Amygdala (tissue), 56 donors: ENCODE results near the gene LILRB2.
"Not testable (repeated sequence)": the region's sequence is repeated elsewhere in the genome, so short reads cannot be mapped to it uniquely, and the experiment has no call there.

Experiments used
- DNase-seq, 56 donors: peaks; one replicate each; lab custom pipeline; 2025; lab: John Stamatoyannopoulos, UW

Gene LILRB2

DNA sequence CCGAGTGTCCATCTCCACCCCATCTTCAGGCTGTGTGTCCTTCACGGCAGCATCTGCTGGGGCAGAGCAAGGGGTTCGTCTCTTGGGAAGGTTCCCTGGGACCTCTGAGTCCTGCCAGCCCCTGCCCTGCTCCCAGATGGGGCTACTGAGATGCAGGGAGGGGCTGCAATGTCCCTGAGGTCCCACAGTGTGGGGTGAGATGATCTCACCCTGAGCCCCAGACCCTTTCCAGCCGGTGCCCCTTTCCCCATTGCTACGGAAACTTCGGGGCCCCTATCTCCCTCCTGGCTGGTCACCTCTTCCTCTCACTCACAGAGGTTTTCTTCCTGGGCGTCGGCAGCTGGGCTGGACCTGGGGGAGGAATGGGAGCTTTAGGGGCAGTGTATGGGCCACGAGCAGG lies 5.0 kb downstream of the LILRB2 start:
- no peak for DNase-seq

DNA sequence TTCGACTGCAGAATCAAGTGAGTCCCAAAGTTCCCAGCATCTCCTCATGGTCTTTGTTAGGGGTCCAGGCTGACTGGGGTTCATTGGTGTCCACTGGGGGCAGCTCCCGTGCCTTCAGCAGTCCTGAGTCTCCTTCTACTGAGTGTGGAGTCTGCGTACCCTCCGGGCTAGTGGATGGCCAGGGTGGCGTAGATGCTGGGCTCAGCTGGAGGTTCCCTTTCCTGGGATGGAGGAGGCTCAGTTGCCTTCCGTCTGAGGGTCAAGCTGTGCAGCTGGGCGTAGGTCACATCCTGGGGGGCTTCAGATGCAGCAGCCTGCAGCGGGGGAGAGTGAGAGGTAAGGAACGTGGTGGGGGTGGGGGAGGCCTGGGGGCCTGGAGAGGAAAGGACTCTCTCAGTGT lies 6.4 kb downstream of the LILRB2 start:
- DNase-seq = not testable (repeated sequence)

DNA sequence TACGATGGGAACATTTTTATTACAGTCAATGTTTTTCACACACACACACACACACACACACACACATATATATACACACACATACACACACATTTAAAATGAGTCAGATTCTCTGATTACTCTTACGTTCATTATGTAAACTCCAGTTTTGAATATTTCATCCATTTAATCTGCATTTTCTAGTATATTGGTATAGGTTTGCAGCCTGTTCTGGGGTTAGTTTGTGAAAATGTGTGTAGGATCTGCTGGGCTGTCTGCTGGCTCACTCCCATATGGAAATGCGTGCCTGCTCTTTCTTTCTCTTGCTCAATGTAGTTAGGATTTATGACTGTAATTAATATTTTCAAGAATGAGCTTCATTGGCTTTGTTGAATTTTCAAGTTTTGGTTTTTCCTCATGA lies 7.1 kb downstream of the LILRB2 start:
- no peak for DNase-seq

DNA sequence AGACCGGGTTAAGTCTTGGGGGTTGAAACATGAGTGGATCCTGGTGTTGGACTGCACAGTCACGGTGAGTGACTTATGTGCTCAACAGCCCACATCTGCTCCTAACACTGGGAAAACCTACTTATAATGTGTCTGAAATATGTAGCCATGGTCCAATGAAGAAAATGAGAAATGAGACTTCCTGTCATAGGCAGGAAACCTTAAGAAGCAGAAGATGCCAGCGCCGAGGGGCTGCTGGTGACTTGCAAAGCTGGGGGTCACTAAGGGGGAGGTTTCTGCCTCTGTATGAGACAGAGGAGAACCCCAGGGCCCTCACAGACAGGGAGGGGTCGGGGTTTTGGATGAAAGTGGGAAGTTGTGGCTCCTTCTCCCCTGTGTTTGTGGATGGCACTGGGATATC lies 8.7 kb downstream of the LILRB2 start:
- not testable (repeated sequence) for DNase-seq

DNA sequence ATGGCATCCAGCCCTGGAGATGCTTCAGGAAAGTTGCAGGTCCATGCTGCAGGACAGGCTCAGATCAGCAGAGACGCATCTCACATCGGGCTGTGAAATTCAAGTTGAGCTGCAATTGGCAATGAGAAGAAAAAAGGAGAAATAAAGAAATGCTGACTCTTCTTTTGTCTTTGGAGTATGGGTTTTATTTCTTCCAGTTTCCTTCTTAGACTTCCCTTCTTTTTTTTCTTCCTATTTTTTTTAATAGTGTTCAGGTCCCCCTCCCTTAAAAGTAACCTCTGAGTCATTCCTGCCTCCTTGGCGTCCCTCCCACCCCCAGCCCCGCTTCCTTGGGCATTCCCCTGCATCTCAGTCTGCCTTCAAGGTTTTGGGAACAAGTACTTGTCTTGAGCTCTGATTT lies 9.3 kb downstream of the LILRB2 start:
- DNase-seq = not testable (repeated sequence)

DNA sequence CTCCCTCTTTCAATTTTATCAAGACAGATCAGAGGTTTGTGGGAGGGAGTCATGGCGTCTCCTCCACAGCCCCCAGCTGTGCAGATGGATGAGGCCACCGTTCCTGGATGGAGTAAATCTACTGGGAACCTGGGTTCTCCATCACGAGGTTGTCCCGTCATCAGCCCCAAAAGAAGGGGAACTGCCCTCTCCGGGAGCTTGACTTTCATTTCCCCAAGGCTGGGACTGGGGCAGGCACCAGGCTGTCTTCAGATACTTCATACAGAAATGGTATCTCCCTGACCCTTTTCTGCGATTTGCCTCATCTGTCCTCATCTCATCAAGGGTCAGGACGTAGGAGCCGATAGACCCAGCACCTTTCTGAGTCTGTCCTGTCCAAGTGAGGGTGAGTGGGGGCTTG lies 9.8 kb downstream of the LILRB2 start:
- peak in 15 of 56 donors; percentile 4 to 49 (median 14) for DNase-seq

DNA sequence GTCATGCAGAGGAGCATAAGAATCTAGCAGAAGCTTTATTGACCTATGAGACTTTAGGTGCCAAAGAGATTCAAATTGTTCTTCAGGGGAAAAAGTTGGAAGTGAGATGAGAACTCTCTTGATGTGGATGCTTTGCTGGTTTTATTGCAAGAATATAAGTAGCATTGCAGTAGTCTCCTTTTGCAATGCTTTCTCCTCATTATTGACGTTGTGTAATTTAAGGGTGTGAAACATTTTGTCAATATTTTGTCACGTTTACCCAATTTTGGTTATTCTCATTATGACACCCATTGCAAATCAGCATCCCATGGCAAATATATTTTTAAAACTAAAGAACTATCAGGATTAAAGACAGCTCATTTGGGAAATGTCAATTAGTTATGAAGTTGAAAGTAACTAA lies 12.0 kb downstream of the LILRB2 start:
- no peak for DNase-seq

DNA sequence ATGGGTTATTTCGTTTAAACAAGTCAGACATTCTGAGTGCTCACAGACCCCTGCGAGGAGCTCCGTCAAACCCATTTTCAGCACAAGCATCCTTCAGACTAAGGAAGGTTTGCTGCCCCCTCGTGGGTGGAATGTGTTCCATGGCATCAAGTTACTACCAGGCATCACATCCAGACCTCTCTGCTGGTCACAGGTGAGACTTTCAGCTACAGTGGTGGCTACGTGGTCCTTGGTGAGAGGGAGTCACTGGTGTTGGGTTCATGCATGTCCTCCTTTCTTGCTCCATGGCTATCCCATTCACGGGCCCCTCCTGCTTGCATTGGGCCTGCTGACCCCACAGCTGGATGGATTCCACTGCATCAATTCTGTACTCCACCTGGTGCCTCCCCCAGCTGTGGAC lies 14.8 kb downstream of the LILRB2 start:
- DNase-seq = peak in 25 of 56 donors; percentile 3 to 72 (median 20)

DNA sequence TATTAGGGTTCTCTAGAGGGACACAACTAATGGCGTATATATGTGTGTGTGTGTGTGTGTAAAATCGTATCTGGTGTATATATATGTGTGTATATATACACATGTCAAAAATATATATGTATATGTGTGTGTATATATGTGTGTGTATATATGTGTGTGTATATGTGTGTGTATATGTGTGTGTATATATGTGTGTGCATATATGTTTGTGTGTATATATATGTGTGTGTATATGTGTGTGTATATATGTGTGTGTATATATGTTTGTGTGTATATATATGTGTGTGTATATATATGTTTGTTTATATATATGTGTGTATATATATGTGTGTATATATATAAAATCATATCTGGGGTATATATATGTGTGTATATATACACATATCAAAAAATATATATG lies 18.4 kb downstream of the LILRB2 start:
- DNase-seq = no peak

DNA sequence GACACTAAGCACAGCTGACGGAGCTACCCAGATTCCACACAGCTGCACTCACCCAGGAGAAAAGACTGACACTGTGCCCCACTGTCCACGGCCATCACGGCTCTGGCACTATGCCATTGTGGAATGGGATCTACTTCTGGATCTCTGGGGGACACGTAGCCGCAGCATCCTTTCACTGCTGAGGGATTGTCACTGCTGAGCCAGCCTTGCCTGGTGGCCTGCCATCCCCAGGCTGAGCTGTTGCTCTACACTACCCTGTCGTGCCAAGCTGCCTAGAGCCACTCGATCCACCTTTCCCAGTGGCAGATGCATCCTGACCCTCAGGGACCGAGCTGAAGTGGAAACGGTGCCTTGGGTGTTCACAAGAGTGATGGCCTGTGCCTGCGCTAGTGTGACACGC lies 18.8 kb downstream of the LILRB2 start:
- no peak for DNase-seq

DNA sequence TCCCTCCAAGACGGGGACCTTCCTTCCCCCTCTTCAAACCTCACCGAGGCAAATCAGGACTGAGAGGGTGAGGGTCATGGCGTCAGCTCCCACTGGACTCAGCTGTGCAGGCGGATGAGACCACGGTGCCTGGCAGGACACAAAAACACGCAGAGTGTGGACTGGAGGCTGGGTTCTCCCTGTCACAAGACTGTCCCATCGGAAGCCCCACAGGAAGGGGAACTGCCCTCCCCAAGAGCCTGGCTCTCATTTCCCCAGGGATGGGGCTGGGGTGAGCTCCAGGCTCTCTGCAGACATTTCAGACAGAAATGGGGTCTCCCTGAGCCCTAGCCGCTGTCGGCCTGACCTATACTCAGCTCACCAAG lies 23.8 kb downstream of the LILRB2 start, which contains the start of gene LILRB5:
TSS of gene LILRB5 (minus strand) at position 158 of the 365 bp plus-strand sequence. CDS start at position 78, 80 bp downstream.
- DNase-seq = no peak

DNA sequence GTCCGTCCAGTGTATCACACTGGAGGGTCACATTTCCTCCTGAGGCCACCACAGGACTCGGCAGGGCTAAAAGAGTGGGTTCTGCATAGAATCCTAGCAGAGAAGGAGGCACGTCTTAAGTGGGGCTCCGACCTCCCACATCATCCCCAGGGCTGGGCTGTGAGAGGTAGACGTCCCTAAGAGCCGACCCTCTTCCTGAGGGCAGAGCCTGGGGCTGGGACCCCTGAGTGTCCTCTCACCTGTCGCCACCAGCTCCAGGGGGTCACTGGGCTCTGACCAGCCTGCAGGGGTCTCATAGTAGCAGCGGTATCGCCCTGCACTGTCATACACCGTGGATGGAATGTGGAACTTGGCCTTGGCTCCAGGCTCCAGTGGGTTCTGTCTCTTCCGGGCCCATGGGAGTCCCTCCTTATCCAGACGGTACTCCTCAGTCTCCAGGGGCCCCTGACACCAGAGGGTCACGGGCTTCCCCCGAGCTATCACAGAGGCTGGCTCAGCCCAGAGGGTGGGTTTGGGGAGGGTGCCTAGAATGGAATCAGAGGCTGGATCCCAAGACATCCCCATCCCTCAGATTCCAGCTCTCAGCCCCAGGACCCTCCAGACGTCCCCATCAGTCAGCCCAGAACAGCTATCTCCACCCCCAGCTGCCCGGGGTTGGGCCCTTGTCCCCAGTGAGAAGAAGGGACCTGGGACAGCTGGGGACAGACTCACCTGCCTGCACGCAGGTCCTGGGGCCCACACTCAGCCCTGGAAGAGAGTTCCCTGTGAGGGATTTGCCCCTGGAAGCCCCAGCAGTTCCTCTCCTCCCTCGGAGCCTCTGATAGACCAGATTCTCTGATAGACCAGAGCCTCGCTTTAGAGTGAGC lies 24.4 kb downstream of the LILRB2 start:
- no peak for DNase-seq

DNA sequence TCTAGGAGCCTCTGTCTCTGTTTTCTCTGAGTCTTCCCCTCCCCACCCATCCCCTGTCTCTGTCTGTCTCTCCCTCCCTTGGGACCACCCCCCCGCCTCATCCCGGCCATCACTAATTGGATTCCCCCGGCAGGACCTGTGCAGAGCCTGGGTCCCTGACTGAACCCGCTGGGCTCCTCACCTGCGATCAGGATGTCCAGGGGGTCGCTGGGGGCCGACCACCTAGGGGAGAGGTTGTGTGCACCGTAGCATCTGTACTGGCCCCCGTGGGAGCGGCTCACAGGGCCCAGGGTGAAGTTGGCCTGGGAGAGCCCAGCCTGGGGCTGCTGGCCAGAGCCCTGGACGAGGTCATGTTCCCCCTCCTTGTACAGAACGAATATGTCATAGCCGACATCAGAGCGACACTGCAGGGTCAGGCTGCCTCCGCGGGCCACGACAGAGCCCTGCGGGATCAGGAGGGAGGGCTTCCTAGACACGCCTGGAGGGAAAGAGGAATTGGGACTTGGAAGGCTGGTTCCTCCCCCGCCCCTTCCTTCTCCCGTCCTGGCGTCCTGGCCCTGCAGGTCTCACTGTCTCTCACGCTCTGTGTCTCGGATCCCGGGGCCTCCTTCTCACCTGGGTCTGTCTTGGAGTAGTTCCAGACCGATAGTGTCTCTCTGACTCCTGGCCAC lies 25.7 kb downstream of the LILRB2 start:
- no peak for DNase-seq

DNA sequence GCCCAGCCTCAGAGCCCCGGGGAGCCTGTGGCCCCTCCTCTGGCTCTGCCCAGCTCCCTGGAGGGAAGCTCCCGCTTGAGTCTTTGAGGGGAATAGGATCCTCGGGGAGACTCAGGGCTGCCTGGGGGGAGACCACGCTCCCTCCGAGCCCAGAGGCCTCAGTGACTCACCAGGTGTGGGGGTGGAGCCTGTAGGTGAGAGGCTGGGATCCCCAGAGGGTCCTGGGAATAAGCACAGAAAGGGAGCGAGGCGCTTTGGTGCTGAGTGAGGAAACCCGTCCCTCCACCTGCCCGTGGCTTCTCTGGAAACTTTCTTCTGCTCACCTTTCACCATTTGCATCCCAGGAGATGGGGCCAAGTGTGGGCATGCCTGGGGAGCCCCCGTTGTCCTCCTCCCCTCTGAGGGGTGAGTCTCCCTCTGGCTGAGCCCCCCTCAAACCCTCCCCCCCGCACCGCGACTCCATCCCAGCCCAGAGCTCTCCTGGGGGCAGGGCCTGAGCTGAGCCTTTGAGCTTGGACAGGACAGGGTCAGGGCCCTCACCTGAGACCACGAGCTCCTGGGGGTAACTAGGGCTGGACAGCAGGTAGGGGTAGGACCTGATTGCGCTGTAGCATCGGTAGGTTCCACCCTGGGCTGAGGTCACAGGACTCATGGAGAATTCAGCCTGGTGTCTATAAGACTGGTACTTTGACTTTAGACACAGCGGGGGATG lies 26.6 kb downstream of the LILRB2 start:
- no peak for DNase-seq

DNA sequence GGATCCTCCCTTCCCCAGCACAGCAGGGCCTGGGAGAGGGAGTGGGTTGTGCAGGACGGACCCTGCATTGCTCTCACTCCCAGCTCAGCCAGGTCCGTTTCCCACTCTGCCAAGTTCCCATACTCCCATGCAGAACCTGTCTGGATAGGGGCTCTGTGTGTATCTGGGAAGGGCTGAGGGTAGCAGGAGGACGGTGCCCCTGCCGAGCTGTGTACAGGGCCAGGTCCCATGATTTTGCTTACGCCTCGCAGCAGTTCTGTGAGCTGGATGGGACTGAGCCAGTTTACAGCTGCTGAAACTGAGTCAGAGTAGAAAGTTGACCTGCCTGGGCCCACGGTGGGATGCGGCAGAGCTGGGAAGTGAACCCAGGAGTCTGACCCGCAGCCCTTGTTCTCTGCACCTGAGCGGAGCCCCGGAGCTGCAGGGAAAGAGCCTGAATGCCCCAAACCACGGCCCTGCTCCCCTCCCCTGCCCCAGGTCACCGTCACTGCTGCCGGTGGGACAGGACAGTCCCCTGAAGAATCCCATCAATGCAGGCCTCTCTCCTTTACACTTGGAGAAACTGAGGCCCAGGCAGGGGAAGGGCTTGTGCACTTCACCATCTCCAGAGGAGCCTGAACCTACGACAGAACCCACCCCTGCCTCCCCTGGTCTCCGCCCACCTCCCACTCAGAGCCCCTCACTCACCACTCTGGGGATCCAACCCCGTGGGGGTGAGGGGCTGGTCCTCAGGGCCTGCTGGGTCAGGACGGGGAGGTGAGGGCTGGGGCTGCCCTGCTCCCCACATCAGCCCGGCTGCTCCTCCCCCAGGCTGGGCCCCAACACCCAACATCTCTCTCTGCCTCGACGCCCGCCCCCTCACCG lies 27.3 kb downstream of the LILRB2 start:
- no peak for DNase-seq

DNA sequence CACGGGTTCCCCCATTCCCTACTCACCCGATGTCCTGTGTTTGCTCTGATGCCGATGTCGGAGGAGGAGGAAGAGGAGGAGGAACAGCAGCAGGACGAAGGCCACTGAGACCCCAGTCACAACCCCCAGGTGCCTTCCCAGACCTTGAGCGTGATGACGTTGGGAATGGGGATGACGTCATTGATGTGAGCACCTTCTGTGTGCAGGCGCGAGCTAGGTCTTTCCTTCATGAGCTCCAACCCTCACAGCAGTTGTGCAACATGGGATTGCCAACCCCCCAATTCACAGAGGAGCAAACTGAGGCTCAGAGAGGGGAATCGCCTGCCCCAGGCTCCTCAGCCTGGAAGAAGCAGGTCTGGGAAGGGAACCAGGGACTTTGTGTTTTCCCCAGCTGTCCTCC lies 28.1 kb downstream of the LILRB2 start:
- DNase-seq = no peak

DNA sequence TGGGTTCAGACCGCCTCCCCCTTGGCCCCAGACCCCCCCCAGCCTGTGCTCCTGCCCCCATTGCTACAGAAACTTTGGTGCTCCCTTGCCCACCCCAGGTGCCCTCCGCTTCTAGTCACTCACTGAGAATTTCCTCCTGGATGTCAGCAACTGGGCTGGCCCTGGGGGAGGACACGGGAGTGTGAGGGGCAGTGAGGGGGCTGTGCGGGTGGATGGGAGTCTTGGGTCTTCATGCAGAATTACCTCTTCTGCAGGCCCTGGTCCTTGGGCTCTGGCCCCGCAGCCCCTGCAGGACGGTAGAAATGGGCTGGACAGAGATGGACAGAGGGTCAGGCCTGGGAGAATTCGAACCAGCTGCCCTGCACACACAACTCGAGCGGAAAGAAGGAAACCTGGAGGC lies 28.7 kb downstream of the LILRB2 start:
- DNase-seq = no peak

DNA sequence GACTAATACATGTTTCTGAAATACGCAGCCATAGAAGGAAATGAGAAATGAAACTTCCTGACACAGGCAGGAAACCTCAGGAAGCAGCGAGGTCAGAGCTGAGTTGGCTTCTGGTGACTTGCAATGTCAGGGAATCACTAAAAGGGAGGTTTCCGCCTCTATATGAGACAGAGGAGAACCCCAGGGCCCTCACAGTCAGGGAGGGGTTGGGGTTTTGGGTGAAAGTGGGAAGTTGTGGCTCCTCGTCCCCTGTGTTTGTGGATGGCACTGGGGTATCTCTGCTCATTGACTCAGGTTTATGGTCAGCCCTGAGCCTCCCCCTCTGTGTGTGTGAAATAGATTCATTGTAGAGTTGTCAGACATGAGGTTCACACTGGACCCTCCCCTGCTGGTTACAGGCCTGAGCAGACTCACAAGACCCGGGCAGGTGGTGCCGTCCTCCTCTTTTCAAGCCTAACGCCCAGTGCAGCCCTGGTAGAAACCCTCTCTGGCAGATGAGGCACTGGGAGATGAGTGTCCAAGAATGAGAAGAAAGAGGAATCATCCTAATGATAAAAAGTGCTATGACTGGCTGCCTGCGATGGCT lies 32.8 kb downstream of the LILRB2 start:
- peak in 12 of 56 donors; percentile 8 to 44 (median 16) for DNase-seq

DNA sequence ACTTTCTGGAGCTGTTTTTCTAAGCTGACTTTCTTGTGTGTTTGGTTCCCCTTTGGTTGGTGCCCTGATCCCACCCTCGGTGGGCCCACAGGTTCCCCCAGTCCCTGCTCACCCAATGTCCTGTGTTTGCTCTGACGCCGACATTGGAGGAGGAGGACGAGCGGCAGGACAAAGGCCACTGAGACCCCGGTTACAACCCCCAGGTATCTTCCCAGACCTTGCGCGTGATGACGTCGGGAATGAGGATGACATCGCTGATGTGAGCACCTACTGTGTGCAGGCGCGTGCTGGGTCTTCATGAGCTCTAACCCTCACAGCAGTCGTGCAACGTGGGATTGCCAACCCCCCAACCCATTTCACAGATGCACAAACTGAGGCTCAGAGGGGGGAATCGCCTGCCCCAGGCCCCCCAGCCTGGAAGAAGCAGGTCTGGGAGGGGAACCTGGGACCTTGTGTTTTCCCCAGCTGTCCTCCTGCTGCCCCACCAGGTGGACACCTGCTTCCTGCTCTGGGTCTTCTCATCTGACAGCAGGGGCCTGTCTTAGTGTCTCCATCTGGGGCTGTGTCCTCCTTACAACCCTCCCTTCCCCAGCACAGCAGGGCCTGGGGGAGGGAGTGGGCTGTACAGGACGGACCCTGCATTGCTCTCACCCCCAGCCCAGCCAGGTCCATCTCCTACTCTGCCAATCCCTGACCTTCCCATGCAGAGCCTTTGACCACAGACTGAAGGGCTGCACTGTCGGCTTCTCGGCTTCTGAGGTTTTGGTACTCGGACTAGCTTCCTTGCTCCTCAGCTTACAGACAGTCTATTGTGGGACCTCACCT lies 33.6 kb downstream of the LILRB2 start:
- no peak for DNase-seq
